Prostate gland (tissue), 2 donors: Measurements from ENCODE around the gene NKX2-4. TPM values are rescaled to one million over a fixed set of nuclear protein-coding genes. Genes with fewer than 3 reads are reported as not detected.
"Not testable (repeated sequence)": the region's sequence is repeated elsewhere in the genome, so short reads cannot be mapped to it uniquely, and the experiment has no call there.

Experiments used
- DNase-seq: peaks from one replicate; pipeline ENCODE4 v3.0.0-alpha.2; 2019; ENCODE audit warnings: low spot score
- H3K27ac ChIP-seq, 2 donors: fragments of 200-600 bp; sonication (generic); 2 replicates each; pipeline ENCODE4 v1.5.1; 2017 to 2019
- H3K27me3 ChIP-seq: fragments of 200-600 bp; sonication (generic); replicated peaks from 2 replicates; pipeline ENCODE4 v1.5.1; 2019; ENCODE audit not compliant: insufficient read depth
- H3K36me3 ChIP-seq, 2 donors: fragments of 200-600 bp; sonication (generic); 1 replicate in 1 of 2; 2 replicates in 1 of 2; pipeline versions ENCODE4 v1.5.1 to v1.8.1; 2017 to 2019
- H3K4me1 ChIP-seq: fragments of 200-600 bp; sonication (generic); replicated peaks from 2 replicates; pipeline ENCODE4 v1.5.1; 2019
- H3K4me3 ChIP-seq, 2 donors: fragments of 200-600 bp; sonication (generic); 2 replicates each; pipeline ENCODE4 v1.5.1; 2017 to 2019
- H3K9me3 ChIP-seq: fragments of 200-600 bp; sonication (generic); 2 replicates; pipeline ENCODE4 v1.5.1; 2017
- CTCF ChIP-seq, 4 experiments: fragments of 200-600 bp in 2 of 4; fragments of 450-650 bp in 2 of 4; sonication (generic) in 2 of 4; IDR thresholded peaks; 1 replicate in 3 of 4; 2 replicates in 1 of 4; pipeline ENCODE4 v1.5.1; 2016 to 2019; ENCODE audit warnings: antibody characterized with exemption in 4 of 4, mild to moderate bottlenecking in 2 of 4, moderate library complexity in 2 of 4
- POLR2A ChIP-seq: fragments of 450-650 bp; IDR thresholded peaks from one replicate; pipeline ENCODE4 v1.6.1; 2016; ENCODE audit warnings: antibody characterized with exemption, mild to moderate bottlenecking
- POLR2AphosphoS5 ChIP-seq: sonication (generic); formaldehyde crosslinking; IDR thresholded peaks from one replicate; pipeline ENCODE4 v1.6.1; 2017; ENCODE audit warnings: antibody characterized with exemption
- WGBS: methylation state at CpG from one replicate; pipeline ENCODE4 v1.1.5; 2018; 5-methylcytosine and 5-hydroxymethylcytosine counted together
- intact Hi-C: fragments of 100-400 bp; cut with DNase I; formaldehyde crosslinking; loops from one replicate; pipeline ENCODE4 v1.14.2; 2022
- total RNA-seq, 2 donors: library from RNA; depleted of rRNA; stranded (reverse); fragments of >200 nt; gene quantifications; one replicate each; pipeline ENCODE4 v1.1.0, GENCODE V29; 2016

NKX2-4 gene
- total RNA-seq, 2 donors from 2014 or later, result 3.9 TPM; not detected in 1

- Histone ChIP-seq H3K36me3 (no peaks in the 10 kb centered on the region), H3K9me3 (no peaks in the 10 kb centered on the region), H3K4me3 (no peak overlapping the region), H3K27me3 (no peaks in the 10 kb centered on the region), H3K4me1 (no peaks in the 10 kb centered on the region), H3K27ac (no peak overlapping the region)
- no peak for DNase-seq
- 96% methylated on average over 3 of the region's 3 CpGs for WGBS
- TF ChIP-seq CTCF (IDR thresholded peaks at IDR 0.05), result no peak
- intact Hi-C loops, result no loop called here
Observed at GRCh38 chr20:21376626-21377025, 20.7 kb downstream of the NKX2-4 start.

- Histone ChIP-seq H3K27me3 (no peaks in the 10 kb centered on the region), H3K27ac (no peak overlapping the region), H3K4me1 (no peaks in the 10 kb centered on the region), H3K9me3 (no peaks in the 10 kb centered on the region), H3K4me3 (no peak overlapping the region), H3K36me3 (no peaks in the 10 kb centered on the region)
- WGBS, result 85% methylated on average over 1 of the region's 1 CpG
- intact Hi-C loops, result no loop called here
- no peak for DNase-seq
- TF ChIP-seq POLR2A (no peak), POLR2AphosphoS5 (no peak), CTCF (IDR thresholded peaks at IDR 0.05) (no peak)
Observed at GRCh38 chr20:21373436-21373835, 23.9 kb downstream of the NKX2-4 start.

GRCh38 chr20:21372016-21372415 is 25.3 kb downstream of the NKX2-4 start:
- Histone ChIP-seq H3K27me3 (no peaks in the 10 kb centered on the region), H3K4me1 (no peaks in the 10 kb centered on the region), H3K4me3 (no peak overlapping the region), H3K27ac (no peak overlapping the region), H3K9me3 (no peaks in the 10 kb centered on the region), H3K36me3 (peaks cover 0 to 4% of the 10 kb centered on the region in 2 donors)
- no peak for DNase-seq
- no peak for TF ChIP-seq CTCF (IDR thresholded peaks at IDR 0.05)
- TF ChIP-seq POLR2AphosphoS5, result no peak
- TF ChIP-seq POLR2A, result no peak
- intact Hi-C loops, result no loop called here
- WGBS, result 53% methylated on average over 2 of the region's 2 CpGs

GRCh38 chr20:21371193-21371592 is 26.1 kb downstream of the NKX2-4 start:
- Histone ChIP-seq H3K27ac (no peak overlapping the region), H3K27me3 (no peaks in the 10 kb centered on the region), H3K4me1 (no peaks in the 10 kb centered on the region), H3K4me3 (no peak overlapping the region), H3K36me3 (peaks cover 0 to 4% of the 10 kb centered on the region in 2 donors), H3K9me3 (no peaks in the 10 kb centered on the region)
- DNase-seq, result no peak
- TF ChIP-seq POLR2AphosphoS5 (no peak), POLR2A (no peak), CTCF (IDR thresholded peaks at IDR 0.05) (no peak)
- intact Hi-C loops, result no loop called here
- WGBS, result 83% methylated on average over 1 of the region's 1 CpG

GRCh38 chr20:21368791-21369190 is 28.5 kb downstream of the NKX2-4 start:
- no peaks in the 10 kb centered on the region for H3K9me3 ChIP-seq
- no peak overlapping the region for H3K4me3 ChIP-seq
- 44% methylated on average over 2 of the region's 2 CpGs for WGBS
- no peaks in the 10 kb centered on the region for H3K4me1 ChIP-seq
- no peak for DNase-seq
- peaks cover 0 to 4% of the 10 kb centered on the region in 2 donors for H3K36me3 ChIP-seq
- intact Hi-C loops, result no loop called here
- no peak for TF ChIP-seq POLR2AphosphoS5
- no peak overlapping the region for H3K27ac ChIP-seq
- no peaks in the 10 kb centered on the region for H3K27me3 ChIP-seq

GRCh38 chr20:21366273-21366672 is 31.1 kb downstream of the NKX2-4 start:
- H3K27ac ChIP-seq, H3K36me3 ChIP-seq, H3K4me1 ChIP-seq, H3K9me3 ChIP-seq, DNase-seq, H3K27me3 ChIP-seq, intact Hi-C loops, H3K4me3 ChIP-seq: not testable (repeated sequence)
- 83% methylated on average over 9 of the region's 9 CpGs for WGBS
